Measurements from ENCODE around the gene SLC22A7. TPM values are rescaled to one million over a fixed set of nuclear protein-coding genes. Genes with fewer than 3 reads are reported as not detected.
A peak's percentile ranks its signal among the peaks of the same experiment; 100 is the strongest.

Gene SLC22A7
- total RNA-seq: not detected

- H3K36me3 ChIP-seq (ENCODE audit: control insufficient read depth in 3 of 3, insufficient read depth in 3 of 3, low read length in 3 of 3): no peaks in the 10 kb centered on the region
- peak within 1 kb of the TSS in 1 of 3 donors; percentile 8 for H3K9ac ChIP-seq (ENCODE audit: low read depth in 1 of 3, low read length in 3 of 3)
- peaks cover 27 to 46% (median 34%) of the 10 kb centered on the region in 3 donors for H3K27me3 ChIP-seq (ENCODE audit: control insufficient read depth in 3 of 3, insufficient read depth in 3 of 3, low read length in 3 of 3)
- H3K9me3 ChIP-seq (ENCODE audit: control insufficient read depth in 3 of 3, low read length in 3 of 3): no peaks in the 10 kb centered on the region
- no peak within 1 kb of the TSS for H3K27ac ChIP-seq (ENCODE audit: low read depth, low read length)
- no peaks in the 10 kb centered on the region for H3K4me1 ChIP-seq (ENCODE audit: control insufficient read depth in 3 of 3, insufficient read depth in 3 of 3, low read length in 3 of 3)
- no peak within 1 kb of the TSS for H3K4me3 ChIP-seq (ENCODE audit: low read length in 3 of 3)
Measured at GRCh38 chr6:43297644-43298564, at the start of gene SLC22A7. TSS of gene SLC22A7 (plus strand) at chr6:43298260. CDS start at chr6:43298359, 99 bp downstream.

- Histone ChIP-seq H3K36me3 (ENCODE audit: control insufficient read depth in 3 of 3, insufficient read depth in 3 of 3, low read length in 3 of 3) (no peaks in the 10 kb centered on the region), H3K27me3 (ENCODE audit: control insufficient read depth in 3 of 3, insufficient read depth in 3 of 3, low read length in 3 of 3) (peaks cover 31 to 42% (median 41%) of the 10 kb centered on the region in 3 donors), H3K27ac (ENCODE audit: low read depth, low read length) (no peak overlapping the region), H3K4me1 (ENCODE audit: control insufficient read depth in 3 of 3, insufficient read depth in 3 of 3, low read length in 3 of 3) (peaks cover 10 to 16% (median 13%) of the 10 kb centered on the region in 3 donors), H3K9ac (ENCODE audit: low read depth in 1 of 3, low read length in 3 of 3) (no peak overlapping the region), H3K9me3 (ENCODE audit: control insufficient read depth in 3 of 3, low read length in 3 of 3) (no peaks in the 10 kb centered on the region), H3K4me3 (ENCODE audit: low read length in 3 of 3) (no peak overlapping the region)
Measured at GRCh38 chr6:43248791-43249190, 49.3 kb upstream of the SLC22A7 start.

- H3K9me3 ChIP-seq (ENCODE audit: control insufficient read depth in 3 of 3, low read length in 3 of 3): no peaks in the 10 kb centered on the region
- no peak overlapping the region for H3K27ac ChIP-seq (ENCODE audit: low read depth, low read length)
- no peak overlapping the region for H3K4me3 ChIP-seq (ENCODE audit: low read length in 3 of 3)
- H3K4me1 ChIP-seq (ENCODE audit: control insufficient read depth in 3 of 3, insufficient read depth in 3 of 3, low read length in 3 of 3): peaks cover 10 to 16% (median 13%) of the 10 kb centered on the region in 3 donors
- no peaks in the 10 kb centered on the region for H3K36me3 ChIP-seq (ENCODE audit: control insufficient read depth in 3 of 3, insufficient read depth in 3 of 3, low read length in 3 of 3)
- H3K27me3 ChIP-seq (ENCODE audit: control insufficient read depth in 3 of 3, insufficient read depth in 3 of 3, low read length in 3 of 3): peaks cover 19 to 40% (median 23%) of the 10 kb centered on the region in 3 donors
- no peak overlapping the region for H3K9ac ChIP-seq (ENCODE audit: low read depth in 1 of 3, low read length in 3 of 3)
Measured at GRCh38 chr6:43250992-43251373, 47.1 kb upstream of the SLC22A7 start.

GRCh38 chr6:43253401-43253800 is 44.7 kb upstream of the SLC22A7 start:
- Histone ChIP-seq H3K9me3 (ENCODE audit: control insufficient read depth in 3 of 3, low read length in 3 of 3) (no peaks in the 10 kb centered on the region), H3K27me3 (ENCODE audit: control insufficient read depth in 3 of 3, insufficient read depth in 3 of 3, low read length in 3 of 3) (peaks cover 18 to 47% (median 24%) of the 10 kb centered on the region in 3 donors), H3K4me3 (ENCODE audit: low read length in 3 of 3) (no peak overlapping the region), H3K4me1 (ENCODE audit: control insufficient read depth in 3 of 3, insufficient read depth in 3 of 3, low read length in 3 of 3) (no peaks in the 10 kb centered on the region), H3K27ac (ENCODE audit: low read depth, low read length) (no peak overlapping the region), H3K36me3 (ENCODE audit: control insufficient read depth in 3 of 3, insufficient read depth in 3 of 3, low read length in 3 of 3) (no peaks in the 10 kb centered on the region), H3K9ac (ENCODE audit: low read depth in 1 of 3, low read length in 3 of 3) (no peak overlapping the region)

- Histone ChIP-seq H3K4me1 (ENCODE audit: control insufficient read depth in 3 of 3, insufficient read depth in 3 of 3, low read length in 3 of 3) (no peaks in the 10 kb centered on the region), H3K9me3 (ENCODE audit: control insufficient read depth in 3 of 3, low read length in 3 of 3) (no peaks in the 10 kb centered on the region), H3K36me3 (ENCODE audit: control insufficient read depth in 3 of 3, insufficient read depth in 3 of 3, low read length in 3 of 3) (no peaks in the 10 kb centered on the region), H3K4me3 (ENCODE audit: low read length in 3 of 3) (no peak overlapping the region), H3K9ac (ENCODE audit: low read depth in 1 of 3, low read length in 3 of 3) (no peak overlapping the region), H3K27ac (ENCODE audit: low read depth, low read length) (no peak overlapping the region), H3K27me3 (ENCODE audit: control insufficient read depth in 3 of 3, insufficient read depth in 3 of 3, low read length in 3 of 3) (peaks cover 20 to 47% (median 27%) of the 10 kb centered on the region in 3 donors)
Measured at GRCh38 chr6:43254138-43254817, 43.8 kb upstream of the SLC22A7 start.

- Histone ChIP-seq H3K4me1 (ENCODE audit: control insufficient read depth in 3 of 3, insufficient read depth in 3 of 3, low read length in 3 of 3) (no peaks in the 10 kb centered on the region), H3K27ac (ENCODE audit: low read depth, low read length) (no peak overlapping the region), H3K36me3 (ENCODE audit: control insufficient read depth in 3 of 3, insufficient read depth in 3 of 3, low read length in 3 of 3) (no peaks in the 10 kb centered on the region), H3K27me3 (ENCODE audit: control insufficient read depth in 3 of 3, insufficient read depth in 3 of 3, low read length in 3 of 3) (peaks cover 20 to 47% (median 27%) of the 10 kb centered on the region in 3 donors), H3K4me3 (ENCODE audit: low read length in 3 of 3) (no peak overlapping the region), H3K9ac (ENCODE audit: low read depth in 1 of 3, low read length in 3 of 3) (no peak overlapping the region), H3K9me3 (ENCODE audit: control insufficient read depth in 3 of 3, low read length in 3 of 3) (no peaks in the 10 kb centered on the region)
Measured at GRCh38 chr6:43254846-43255245, 43.2 kb upstream of the SLC22A7 start.

- H3K9me3 ChIP-seq (ENCODE audit: control insufficient read depth in 3 of 3, low read length in 3 of 3): no peaks in the 10 kb centered on the region
- H3K27me3 ChIP-seq (ENCODE audit: control insufficient read depth in 3 of 3, insufficient read depth in 3 of 3, low read length in 3 of 3): peaks cover 20 to 47% (median 27%) of the 10 kb centered on the region in 3 donors
- H3K4me3 ChIP-seq (ENCODE audit: low read length in 3 of 3): no peak overlapping the region
- H3K36me3 ChIP-seq (ENCODE audit: control insufficient read depth in 3 of 3, insufficient read depth in 3 of 3, low read length in 3 of 3): no peaks in the 10 kb centered on the region
- no peaks in the 10 kb centered on the region for H3K4me1 ChIP-seq (ENCODE audit: control insufficient read depth in 3 of 3, insufficient read depth in 3 of 3, low read length in 3 of 3)
- no peak overlapping the region for H3K27ac ChIP-seq (ENCODE audit: low read depth, low read length)
- H3K9ac ChIP-seq (ENCODE audit: low read depth in 1 of 3, low read length in 3 of 3): no peak overlapping the region
Measured at GRCh38 chr6:43255408-43256054, 42.5 kb upstream of the SLC22A7 start.

- no peak overlapping the region for H3K4me3 ChIP-seq (ENCODE audit: low read length in 3 of 3)
- no peak overlapping the region for H3K9ac ChIP-seq (ENCODE audit: low read depth in 1 of 3, low read length in 3 of 3)
- no peak overlapping the region for H3K27ac ChIP-seq (ENCODE audit: low read depth, low read length)
- H3K4me1 ChIP-seq (ENCODE audit: control insufficient read depth in 3 of 3, insufficient read depth in 3 of 3, low read length in 3 of 3): no peaks in the 10 kb centered on the region
- H3K27me3 ChIP-seq (ENCODE audit: control insufficient read depth in 3 of 3, insufficient read depth in 3 of 3, low read length in 3 of 3): peaks cover 10 to 40% (median 20%) of the 10 kb centered on the region in 3 donors
- H3K9me3 ChIP-seq (ENCODE audit: control insufficient read depth in 3 of 3, low read length in 3 of 3): no peaks in the 10 kb centered on the region
- no peaks in the 10 kb centered on the region for H3K36me3 ChIP-seq (ENCODE audit: control insufficient read depth in 3 of 3, insufficient read depth in 3 of 3, low read length in 3 of 3)
Measured at GRCh38 chr6:43256670-43257366, 41.2 kb upstream of the SLC22A7 start.

- peaks cover 7 to 33% (median 16%) of the 10 kb centered on the region in 3 donors for H3K27me3 ChIP-seq (ENCODE audit: control insufficient read depth in 3 of 3, insufficient read depth in 3 of 3, low read length in 3 of 3)
Measured at GRCh38 chr6:43257367-43258145, 40.5 kb upstream of the SLC22A7 start.

More at GRCh38 chr6:43257367-43258145, 40.5 kb upstream of the SLC22A7 start:
- Histone ChIP-seq H3K9me3 (ENCODE audit: control insufficient read depth in 3 of 3, low read length in 3 of 3) (no peaks in the 10 kb centered on the region), H3K27ac (ENCODE audit: low read depth, low read length) (no peak overlapping the region), H3K9ac (ENCODE audit: low read depth in 1 of 3, low read length in 3 of 3) (no peak overlapping the region), H3K36me3 (ENCODE audit: control insufficient read depth in 3 of 3, insufficient read depth in 3 of 3, low read length in 3 of 3) (no peaks in the 10 kb centered on the region), H3K4me1 (ENCODE audit: control insufficient read depth in 3 of 3, insufficient read depth in 3 of 3, low read length in 3 of 3) (no peaks in the 10 kb centered on the region), H3K4me3 (ENCODE audit: low read length in 3 of 3) (no peak overlapping the region)

All from skeletal muscle tissue (tissue), 4 donors.